Esophagus squamous epithelium (tissue), 4 donors: ENCODE measurements around the gene CELSR1.

Experiments
- CTCF ChIP-seq, 6 experiments: fragments of 450-650 bp in 4 of 6; fragments of 200-600 bp in 2 of 6; sonication (generic) in 2 of 6; IDR thresholded peaks; one replicate each; pipeline ENCODE4 v1.5.1; 2016 to 2019; ENCODE audit warnings: antibody characterized with exemption in 6 of 6, mild to moderate bottlenecking in 4 of 6, moderate library complexity in 4 of 6
- POLR2A ChIP-seq, 4 donors: fragments of 450-650 bp; IDR thresholded peaks; one replicate each; pipeline ENCODE4 v1.6.1; 2017; ENCODE audit warnings: antibody characterized with exemption in 4 of 4, mild to moderate bottlenecking in 4 of 4, moderate library complexity in 3 of 4

GRCh38 chr22:46452195-46453005 lies 85.0 kb downstream of the CELSR1 start:
- TF ChIP-seq POLR2A (IDR thresholded peaks at IDR 0.05) (no peak), CTCF (IDR thresholded peaks at IDR 0.05) (no peak)
